ENCODE results near the gene CDK8.

Gene CDK8

GRCh38 chr13:26382835-26383234, 128.9 kb downstream of the CDK8 start:
- in situ Hi-C loops (cut with MboI; ENCODE audit: low pct_unique_long_range_greater_than_20kb, low sequenced_read_pairs, unreplicated experiment): no loop called here
- no peak for DNase-seq (ENCODE audit: low spot score)
- no peak for TF ChIP-seq CTCF (IDR thresholded peaks at IDR 0.05; ENCODE audit: extremely low read depth, insufficient read depth, missing control alignments)

GRCh38 chr13:26384587-26384986, 130.7 kb downstream of the CDK8 start:
- DNase-seq (ENCODE audit: low spot score): no peak
- no peak for TF ChIP-seq CTCF (IDR thresholded peaks at IDR 0.05; ENCODE audit: extremely low read depth, insufficient read depth, missing control alignments)
- in situ Hi-C loops (cut with MboI; ENCODE audit: low pct_unique_long_range_greater_than_20kb, low sequenced_read_pairs, unreplicated experiment): no loop called here

- in situ Hi-C loops (cut with MboI; ENCODE audit: low pct_unique_long_range_greater_than_20kb, low sequenced_read_pairs, unreplicated experiment): no loop called here
- DNase-seq (ENCODE audit: low spot score): no peak
- TF ChIP-seq CTCF (IDR thresholded peaks at IDR 0.05; ENCODE audit: extremely low read depth, insufficient read depth, missing control alignments): no peak
These were observed 132.1 kb downstream of the CDK8 start for GRCh38 chr13:26386026-26386425.

- no peak for DNase-seq (ENCODE audit: low spot score)
- in situ Hi-C loops (cut with MboI; ENCODE audit: low pct_unique_long_range_greater_than_20kb, low sequenced_read_pairs, unreplicated experiment): no loop called here
- TF ChIP-seq CTCF (IDR thresholded peaks at IDR 0.05; ENCODE audit: extremely low read depth, insufficient read depth, missing control alignments): no peak
These were observed 136.3 kb downstream of the CDK8 start for GRCh38 chr13:26390203-26390602.

- no peak for DNase-seq (ENCODE audit: low spot score)
- in situ Hi-C loops (cut with MboI; ENCODE audit: low pct_unique_long_range_greater_than_20kb, low sequenced_read_pairs, unreplicated experiment): no loop called here
- no peak for TF ChIP-seq CTCF (IDR thresholded peaks at IDR 0.05; ENCODE audit: extremely low read depth, insufficient read depth, missing control alignments)
These were observed 146.6 kb downstream of the CDK8 start for GRCh38 chr13:26400545-26400944.

- TF ChIP-seq CTCF (IDR thresholded peaks at IDR 0.05; ENCODE audit: extremely low read depth, insufficient read depth, missing control alignments): no peak
- in situ Hi-C loops (cut with MboI; ENCODE audit: low pct_unique_long_range_greater_than_20kb, low sequenced_read_pairs, unreplicated experiment): no loop called here
- DNase-seq (ENCODE audit: low spot score): no peak
These were observed 147.1 kb downstream of the CDK8 start for GRCh38 chr13:26401069-26401468.

- DNase-seq (ENCODE audit: low spot score): no peak
- TF ChIP-seq CTCF (IDR thresholded peaks at IDR 0.05; ENCODE audit: extremely low read depth, insufficient read depth, missing control alignments): no peak
- in situ Hi-C loops (cut with MboI; ENCODE audit: low pct_unique_long_range_greater_than_20kb, low sequenced_read_pairs, unreplicated experiment): no loop called here
These were observed 147.7 kb downstream of the CDK8 start for GRCh38 chr13:26401578-26402021.
